GM21526 (cell line): ENCODE measurements around the gene ADA.
"Not testable (repeated sequence)": the region's sequence is repeated elsewhere in the genome, so short reads cannot be mapped to it uniquely, and the experiment has no call there.

Source experiments
- ATAC-seq: cut with Tn5 transposase; IDR thresholded peaks from one replicate; pipeline ENCODE4 v1.9.1; 2021; ENCODE audit warnings: moderate library complexity; ENCODE audit not compliant: unreplicated experiment, low FRiP score

The ADA gene

GRCh38 chr20:44678990-44679611 lies 27.6 kb upstream of the ADA start:
- ATAC-seq, result no peak

DNA sequence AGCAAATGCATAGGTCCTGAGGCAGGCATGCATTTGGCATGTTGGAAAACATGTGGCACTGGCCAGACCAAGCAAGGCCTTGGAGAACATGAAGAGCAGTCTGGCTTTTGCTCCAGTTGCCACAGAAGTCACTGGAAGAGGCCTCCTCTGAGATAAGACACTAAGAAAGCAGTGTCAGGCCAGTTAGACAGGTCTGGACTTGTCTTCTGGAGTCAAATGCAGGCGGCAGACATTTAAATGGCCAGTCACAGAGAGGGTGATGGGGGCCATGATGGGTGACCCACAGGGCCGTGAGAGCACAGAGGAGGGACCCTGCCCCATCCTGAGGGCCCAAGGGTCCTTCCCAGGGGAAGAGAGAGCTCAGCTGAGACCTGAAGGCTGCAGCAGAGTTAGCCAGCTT lies 26.7 kb upstream of the ADA start:
- ATAC-seq, result no peak

- not testable (repeated sequence) for ATAC-seq
These were observed 20.9 kb upstream of the ADA start for GRCh38 chr20:44672318-44672902.

GRCh38 chr20:44671541-44671940 lies 20.0 kb upstream of the ADA start:
- ATAC-seq, result not testable (repeated sequence)

- ATAC-seq, result not testable (repeated sequence)
These were observed 19.4 kb upstream of the ADA start for GRCh38 chr20:44670851-44671250.

DNA sequence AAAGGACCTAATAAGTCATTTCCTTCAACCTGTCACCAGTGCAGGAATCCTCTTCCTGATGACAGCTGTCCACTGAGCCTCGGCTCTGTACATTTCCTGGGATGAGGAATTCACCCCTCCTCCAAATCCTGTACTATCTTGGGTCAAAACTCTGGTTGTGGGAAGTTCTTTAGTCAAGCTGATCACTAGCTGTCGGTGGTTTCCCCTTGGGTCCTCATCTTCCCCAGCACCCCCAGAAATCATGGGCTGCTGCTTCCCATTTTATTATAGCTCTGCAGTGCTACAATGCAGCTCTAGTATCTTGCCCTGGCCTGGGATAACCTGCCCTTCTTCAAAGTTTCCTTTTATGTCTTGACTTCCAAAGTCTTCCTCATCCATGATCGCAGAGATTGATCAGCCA lies 14.6 kb upstream of the ADA start:
- ATAC-seq, result no peak

GRCh38 chr20:44664131-44664530 lies 12.6 kb upstream of the ADA start:
- no peak for ATAC-seq

- no peak for ATAC-seq
These were observed 10.8 kb upstream of the ADA start for GRCh38 chr20:44662261-44662660.

GRCh38 chr20:44660581-44660980 lies 9.1 kb upstream of the ADA start:
- no peak for ATAC-seq

DNA sequence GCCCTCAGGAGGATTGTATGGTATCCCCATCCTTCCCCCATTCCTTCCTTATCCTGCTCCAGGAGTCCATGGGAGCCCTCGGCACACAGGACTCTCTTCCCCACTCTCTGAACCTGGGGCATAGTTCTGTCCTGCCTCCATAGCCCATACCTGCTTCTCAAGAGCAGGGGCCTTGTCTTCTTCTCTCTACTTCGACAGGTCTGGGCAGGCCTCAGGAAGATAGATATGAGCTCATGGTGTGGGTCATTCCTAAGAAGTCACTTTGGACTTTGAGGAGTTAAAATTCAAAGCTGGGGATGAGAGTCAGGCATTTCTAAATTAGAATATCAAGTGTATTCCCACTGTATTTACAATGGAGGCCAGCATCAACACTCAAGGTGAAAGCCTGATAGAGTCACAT lies 8.4 kb upstream of the ADA start:
- ATAC-seq, result no peak

DNA sequence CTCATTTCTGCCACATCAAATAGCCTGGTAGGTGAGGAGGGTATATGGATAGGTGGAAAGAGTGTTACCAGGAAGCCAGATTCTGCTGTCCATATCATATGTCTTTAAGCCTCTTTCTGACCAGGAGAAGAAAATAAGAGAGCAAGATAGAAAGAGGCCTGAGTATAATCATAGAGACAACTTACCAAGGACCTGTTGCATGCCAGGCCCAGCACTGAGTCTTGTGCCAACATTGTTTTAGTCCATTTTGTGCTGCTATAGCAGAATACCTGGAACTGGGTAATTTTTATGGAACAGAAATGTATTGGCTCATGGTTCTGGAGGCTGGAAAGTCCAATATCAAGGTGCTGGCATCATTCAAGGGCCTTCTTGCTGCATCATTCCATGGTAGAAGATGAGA lies 7.3 kb upstream of the ADA start:
- ATAC-seq, result no peak

- ATAC-seq, result no peak
These were observed 6.4 kb upstream of the ADA start for GRCh38 chr20:44657875-44658274.

GRCh38 chr20:44656448-44656847 lies 4.9 kb upstream of the ADA start:
- ATAC-seq, result no peak

DNA sequence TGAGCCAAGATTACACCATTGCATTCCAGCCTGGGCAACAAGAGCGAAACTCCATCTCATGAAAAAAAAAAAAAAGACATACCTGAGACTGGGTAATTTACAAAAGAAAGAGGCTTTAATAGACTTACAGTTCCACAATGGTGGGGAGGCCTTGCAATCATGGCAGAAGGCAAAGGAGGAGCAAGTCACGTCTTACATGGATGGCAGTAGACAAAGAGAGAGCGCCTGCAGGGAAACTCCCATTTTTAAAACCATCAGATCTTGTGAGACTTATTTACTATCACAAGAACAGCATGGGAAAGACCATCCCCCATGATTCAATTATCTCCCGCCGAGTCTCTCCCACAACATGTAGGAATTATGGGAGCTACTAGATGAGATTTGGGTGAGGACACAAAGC lies 2.7 kb upstream of the ADA start:
- ATAC-seq, result not testable (repeated sequence)

DNA sequence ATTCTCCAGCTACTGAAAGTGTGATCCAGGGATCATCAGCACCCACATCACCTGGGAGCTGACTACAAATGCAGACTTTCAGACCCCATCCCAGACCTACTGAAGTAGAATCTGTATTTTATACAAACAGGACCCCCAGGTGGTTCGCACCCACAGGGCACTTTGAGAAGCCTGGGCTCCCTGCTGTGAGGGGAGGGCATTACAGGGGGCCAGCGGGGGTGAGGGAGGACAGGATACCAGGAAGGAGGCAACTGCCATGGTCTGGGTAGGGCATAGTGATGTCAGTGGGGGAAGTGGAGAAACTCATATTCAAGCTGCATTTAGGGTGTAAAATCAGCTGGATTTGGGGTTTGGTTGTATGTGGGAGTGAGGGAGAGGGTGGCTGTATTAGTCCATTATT lies 2.0 kb upstream of the ADA start:
- no peak for ATAC-seq

GRCh38 chr20:44651434-44651683 lies 140 bp downstream of the ADA start:
- no peak for ATAC-seq

DNA sequence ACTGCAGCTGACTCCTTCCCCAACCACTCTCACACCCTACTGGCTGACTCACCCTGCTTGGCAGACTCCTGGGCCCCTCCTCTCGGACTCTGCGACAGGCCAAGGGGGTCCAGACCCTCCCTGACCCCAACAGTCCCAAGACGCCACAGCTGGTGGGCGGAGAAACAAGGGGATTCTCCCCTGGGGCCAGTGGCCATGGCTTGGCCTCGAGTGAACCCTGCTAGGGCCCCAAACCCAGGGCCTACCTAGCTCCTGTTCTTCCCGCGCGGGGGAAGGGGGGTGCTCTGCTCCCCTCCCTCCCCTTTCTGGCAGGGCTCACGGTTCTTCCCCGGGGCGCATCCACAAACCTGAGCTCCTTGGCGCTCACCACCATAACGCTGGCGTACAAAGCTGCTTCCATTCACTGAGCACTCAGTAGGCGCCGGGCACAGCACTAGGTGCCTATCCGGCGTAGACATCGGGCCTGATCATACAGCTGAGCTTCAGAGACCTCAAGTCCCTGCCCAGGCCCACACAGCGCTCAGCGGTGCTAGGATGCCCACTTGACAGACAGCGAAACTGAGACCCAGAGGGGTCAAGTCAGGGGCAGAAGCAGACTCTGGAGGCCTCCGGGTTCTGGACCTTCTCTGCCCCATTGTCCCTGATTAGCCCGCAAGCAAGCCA lies 597 bp downstream of the ADA start:
- no peak for ATAC-seq

GRCh38 chr20:44649976-44650375 lies 1.5 kb downstream of the ADA start:
- ATAC-seq, result no peak

DNA sequence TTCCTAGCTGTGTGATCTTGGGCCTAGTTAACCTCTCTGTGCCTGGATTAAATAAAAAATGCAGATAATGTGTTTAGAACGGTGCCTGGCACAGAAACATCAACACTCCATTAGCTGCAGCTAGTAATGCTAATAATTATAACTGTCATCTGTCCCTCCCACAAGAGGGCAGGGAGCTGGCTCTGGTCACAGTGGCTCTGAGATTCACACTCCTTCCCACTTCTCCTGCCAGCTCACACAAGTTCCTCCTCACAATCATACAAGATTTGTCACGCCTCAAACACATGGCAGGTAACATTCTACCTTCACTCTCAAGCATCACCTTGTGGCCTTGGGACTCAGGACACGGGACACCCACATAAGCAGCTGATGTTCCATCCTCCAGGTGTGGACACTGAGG lies 2.4 kb downstream of the ADA start:
- no peak for ATAC-seq

GRCh38 chr20:44648579-44648978 lies 2.9 kb downstream of the ADA start:
- no peak for ATAC-seq

DNA sequence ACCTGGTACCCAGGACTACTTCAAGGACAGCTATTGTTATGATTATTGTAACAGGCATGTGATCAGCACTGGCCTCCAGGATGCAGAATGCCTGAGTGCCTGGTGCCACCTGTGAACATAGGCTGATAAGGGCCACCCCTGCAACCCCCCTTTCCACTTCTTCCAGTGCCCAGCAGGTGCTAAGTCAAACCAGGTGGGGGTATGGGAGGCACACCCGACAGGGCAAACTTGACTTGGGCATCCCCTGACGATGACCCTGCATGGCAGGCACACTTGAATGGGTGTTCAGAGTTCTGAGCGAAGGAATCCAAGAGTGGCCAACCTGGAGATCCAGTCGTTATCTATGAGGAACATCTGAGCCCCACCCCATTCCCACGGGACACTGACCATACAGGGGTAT lies 3.4 kb downstream of the ADA start:
- ATAC-seq, result no peak

DNA sequence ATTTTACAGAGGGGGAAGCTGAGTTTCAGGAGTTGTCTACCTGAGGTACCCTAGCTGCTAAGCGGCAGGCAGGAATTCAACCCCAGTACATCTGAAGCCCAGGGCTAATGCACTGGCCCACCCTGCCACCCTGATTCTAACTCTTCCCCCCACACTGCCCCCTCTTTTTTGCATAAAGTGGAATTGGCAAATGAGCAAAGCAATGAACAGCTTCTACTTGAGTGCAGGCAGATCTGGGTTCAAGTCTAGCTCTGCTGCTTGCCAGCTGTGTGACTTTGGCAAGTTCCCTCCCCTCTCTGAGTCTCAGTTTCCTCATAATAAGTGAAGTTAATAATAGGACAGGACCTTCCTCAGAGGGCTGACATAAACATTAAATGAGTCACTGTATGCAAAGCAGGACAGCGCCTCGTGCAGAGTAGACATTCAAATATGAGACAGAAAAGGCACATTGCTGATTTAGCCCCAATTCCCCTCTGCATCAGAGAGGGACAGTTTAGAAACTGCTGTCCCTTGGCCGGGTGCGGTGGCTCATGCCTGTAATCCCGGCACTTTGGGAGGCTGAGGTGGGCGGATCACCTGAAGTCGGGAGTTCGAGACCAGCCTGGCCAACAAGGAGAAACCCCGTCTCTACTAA lies 4.7 kb downstream of the ADA start:
- no peak for ATAC-seq
